Activated T-helper 2 cell treated with anti-CD3 and anti-CD28 coated beads, Interferon-gamma antibody, Interleukin-2, Interleukin-4, amounts not matched to agents 10 μg/mL and 5 μg/mL and 100 μg/mL, durations not matched to agents 14 hours and 24 hours and 36 hours (primary cell): Measurements from ENCODE around the gene YKT6. TPM values are rescaled to one million over a fixed set of nuclear protein-coding genes. Genes with fewer than 3 reads are reported as not detected.

Experiments used
- DNase-seq: peaks from one replicate; pipeline ENCODE4 v3.0.0; 2021; ENCODE audit warnings: low spot score
- H3K27ac Mint-ChIP-seq: one replicate; pipeline ENCODE4 v1.8.0; 2021; ENCODE audit warnings: mixed read lengths
- H3K27me3 Mint-ChIP-seq: one replicate; pipeline ENCODE4 v1.8.0; 2021; ENCODE audit warnings: low read depth, mixed read lengths
- H3K36me3 Mint-ChIP-seq: one replicate; pipeline ENCODE4 v1.8.0; 2021; ENCODE audit warnings: low read depth, mixed read lengths
- H3K4me1 Mint-ChIP-seq: one replicate; pipeline ENCODE4 v1.8.0; 2021; ENCODE audit warnings: low read depth, mixed read lengths
- H3K4me3 Mint-ChIP-seq: one replicate; pipeline ENCODE4 v1.8.0; 2021; ENCODE audit warnings: low read depth, mild to moderate bottlenecking, moderate library complexity, mixed read lengths
- H3K9me3 Mint-ChIP-seq: one replicate; pipeline ENCODE4 v1.8.0; 2021; ENCODE audit warnings: mixed read lengths
- intact Hi-C: fragments of 100-400 bp; cut with micrococcal nuclease; formaldehyde crosslinking; loops from one replicate; pipeline ENCODE4 v1.15.1; 2023
- total RNA-seq: library from RNA; stranded (reverse); gene quantifications from 2 replicates; pipeline ENCODE4 v1.2.3, GENCODE V29; 2022

Gene YKT6
- total RNA-seq, 1 donor from 2014 or later = 73.1 TPM

DNA sequence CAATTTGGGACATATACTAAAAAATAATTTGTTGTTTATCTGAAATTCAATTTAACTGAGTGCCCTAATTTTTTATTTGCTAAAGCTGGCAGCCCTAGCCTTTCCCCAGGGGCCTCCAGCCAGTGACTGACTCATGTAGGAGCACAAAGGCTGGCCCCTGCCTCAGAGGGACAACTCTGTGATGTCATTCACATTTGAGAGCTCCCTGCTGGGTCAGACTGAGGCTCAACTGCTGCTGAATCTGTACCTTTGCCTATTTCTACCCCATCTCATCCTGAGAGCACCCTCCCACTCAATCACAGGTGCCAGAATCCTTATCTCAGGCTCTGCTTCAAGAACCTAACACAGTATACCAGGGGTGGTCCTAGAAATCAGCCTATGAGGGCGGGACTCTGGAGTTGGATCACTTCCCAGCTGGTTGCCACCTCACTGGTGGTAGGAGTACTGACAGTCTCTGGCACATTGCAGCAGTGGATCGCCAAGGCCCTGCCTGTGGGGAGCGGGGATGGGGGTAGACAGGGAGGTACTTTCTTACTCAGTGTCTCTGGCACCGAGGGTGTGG is 23.1 kb upstream of the YKT6 start:
- no peaks in the 10 kb centered on the region for H3K9me3 Mint-ChIP-seq
- H3K36me3 Mint-ChIP-seq = no peaks in the 10 kb centered on the region
- intact Hi-C loops = no loop called here

DNA sequence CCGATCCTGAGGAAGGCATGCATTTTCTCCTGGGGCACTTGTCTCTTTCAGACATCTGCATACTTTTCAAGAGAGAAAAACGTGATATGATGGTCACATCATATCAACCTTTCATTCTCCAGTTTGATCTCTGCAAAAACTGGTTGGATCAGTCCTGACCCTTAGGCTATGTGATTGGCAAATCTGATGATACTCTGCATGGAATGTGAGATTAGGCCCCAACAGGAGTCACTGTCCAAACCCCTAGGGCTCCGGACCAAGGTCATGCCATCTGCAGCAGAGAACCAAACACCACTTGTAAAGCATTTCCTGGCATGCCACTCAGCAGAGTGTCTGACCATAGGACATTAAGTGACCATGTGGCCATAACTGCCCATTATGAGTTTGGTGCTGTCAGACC is 20.1 kb upstream of the YKT6 start:
- intact Hi-C loops = no loop called here
- Mint-ChIP-seq H3K36me3 (no peaks in the 10 kb centered on the region), H3K9me3 (no peaks in the 10 kb centered on the region), H3K27ac (no peak overlapping the region), H3K27me3 (peaks cover 3% of the 10 kb centered on the region), H3K4me1 (no peaks in the 10 kb centered on the region), H3K4me3 (no peak overlapping the region)
- DNase-seq = no peak

More for the DNA sequence above, 23.1 kb upstream of the YKT6 start:
- no peak overlapping the region for H3K4me3 Mint-ChIP-seq
- no peak for DNase-seq
- H3K27me3 Mint-ChIP-seq = peaks cover 17% of the 10 kb centered on the region
- H3K27ac Mint-ChIP-seq = no peak overlapping the region
- no peaks in the 10 kb centered on the region for H3K4me1 Mint-ChIP-seq

DNA sequence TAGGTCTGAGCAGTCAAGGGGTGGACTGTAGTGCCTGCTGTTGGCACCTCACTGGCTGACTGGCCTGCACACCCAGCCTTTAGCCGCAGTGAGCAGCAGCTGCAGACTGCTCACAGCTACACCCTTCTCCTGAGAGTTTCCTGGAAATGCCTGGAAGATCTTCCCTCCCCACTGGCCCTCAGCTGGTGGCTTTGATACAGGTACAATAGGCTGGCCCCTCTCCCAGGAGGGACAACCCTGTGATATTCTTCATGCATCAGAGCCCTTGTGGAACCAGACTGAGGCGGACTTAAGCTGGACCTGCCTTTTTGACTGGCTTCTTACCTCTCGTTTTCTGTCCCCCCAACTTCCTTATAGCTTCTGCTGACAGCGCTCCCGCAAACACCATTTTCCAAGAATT is 18.0 kb upstream of the YKT6 start:
- H3K27me3 Mint-ChIP-seq = peaks cover 3% of the 10 kb centered on the region
- H3K27ac Mint-ChIP-seq = no peak overlapping the region
- H3K36me3 Mint-ChIP-seq = no peaks in the 10 kb centered on the region
- no peak for DNase-seq
- no peaks in the 10 kb centered on the region for H3K9me3 Mint-ChIP-seq
- H3K4me3 Mint-ChIP-seq = no peak overlapping the region
- intact Hi-C loops = no loop called here
- H3K4me1 Mint-ChIP-seq = no peaks in the 10 kb centered on the region

DNA sequence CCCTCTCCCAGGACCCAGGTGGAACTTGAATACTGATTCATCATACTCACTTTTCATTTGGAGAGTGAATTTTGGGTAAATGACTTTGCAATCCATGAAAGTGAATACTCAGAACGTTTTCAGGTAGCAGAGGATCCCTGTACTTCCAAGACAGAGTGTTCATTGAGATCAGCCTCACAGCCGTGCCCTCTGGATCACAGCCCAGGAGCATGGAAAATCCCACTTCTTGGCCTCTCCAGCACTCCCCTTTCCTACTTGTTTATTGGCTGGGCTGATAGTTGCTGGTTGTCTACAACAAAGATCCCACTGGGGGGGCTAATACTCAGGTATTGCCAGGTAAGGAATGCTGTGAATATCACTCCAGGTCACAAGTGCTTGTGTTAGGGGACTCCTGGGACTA is 17.4 kb upstream of the YKT6 start:
- Mint-ChIP-seq H3K9me3 (no peaks in the 10 kb centered on the region), H3K4me1 (no peaks in the 10 kb centered on the region), H3K27me3 (peaks cover 3% of the 10 kb centered on the region), H3K27ac (no peak overlapping the region), H3K4me3 (no peak overlapping the region), H3K36me3 (no peaks in the 10 kb centered on the region)
- intact Hi-C loops = no loop called here
- no peak for DNase-seq

DNA sequence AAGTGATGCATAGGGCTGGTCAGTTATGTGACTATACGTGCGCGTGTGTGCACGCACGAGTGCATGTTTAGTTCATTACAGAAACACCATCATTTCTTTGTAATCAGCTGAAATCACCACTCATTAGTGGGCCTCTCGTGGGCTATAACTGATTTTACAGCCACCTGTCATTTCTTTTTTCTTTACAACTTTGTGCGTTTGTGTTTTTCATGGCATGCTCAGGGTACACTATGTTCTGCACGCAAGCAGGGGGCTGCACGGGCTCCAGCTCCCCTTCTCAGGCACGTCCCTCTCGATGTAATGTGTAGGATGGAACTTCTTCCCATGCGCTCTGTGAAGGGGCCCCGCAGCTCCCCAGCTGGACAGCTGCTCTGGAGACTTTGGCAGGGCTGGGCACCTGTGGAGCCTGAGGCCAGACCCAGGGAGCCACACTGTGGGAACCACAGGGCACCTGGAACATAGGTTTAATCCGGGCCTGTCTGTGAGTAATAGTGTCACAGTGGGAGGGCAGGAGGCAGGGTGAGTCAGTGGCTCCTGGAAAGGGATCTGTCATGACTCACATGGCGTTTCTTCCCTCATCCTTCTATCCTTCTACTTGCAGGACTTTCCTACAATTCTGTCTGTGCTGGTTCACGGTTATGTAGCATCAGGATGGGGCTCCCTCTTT is 16.4 kb upstream of the YKT6 start:
- no peak overlapping the region for H3K4me3 Mint-ChIP-seq
- intact Hi-C loops = no loop called here
- DNase-seq = no peak
- no peaks in the 10 kb centered on the region for H3K9me3 Mint-ChIP-seq
- H3K36me3 Mint-ChIP-seq = no peaks in the 10 kb centered on the region
- H3K27ac Mint-ChIP-seq = no peak overlapping the region
- H3K4me1 Mint-ChIP-seq = no peaks in the 10 kb centered on the region
- peaks cover 1% of the 10 kb centered on the region for H3K27me3 Mint-ChIP-seq

DNA sequence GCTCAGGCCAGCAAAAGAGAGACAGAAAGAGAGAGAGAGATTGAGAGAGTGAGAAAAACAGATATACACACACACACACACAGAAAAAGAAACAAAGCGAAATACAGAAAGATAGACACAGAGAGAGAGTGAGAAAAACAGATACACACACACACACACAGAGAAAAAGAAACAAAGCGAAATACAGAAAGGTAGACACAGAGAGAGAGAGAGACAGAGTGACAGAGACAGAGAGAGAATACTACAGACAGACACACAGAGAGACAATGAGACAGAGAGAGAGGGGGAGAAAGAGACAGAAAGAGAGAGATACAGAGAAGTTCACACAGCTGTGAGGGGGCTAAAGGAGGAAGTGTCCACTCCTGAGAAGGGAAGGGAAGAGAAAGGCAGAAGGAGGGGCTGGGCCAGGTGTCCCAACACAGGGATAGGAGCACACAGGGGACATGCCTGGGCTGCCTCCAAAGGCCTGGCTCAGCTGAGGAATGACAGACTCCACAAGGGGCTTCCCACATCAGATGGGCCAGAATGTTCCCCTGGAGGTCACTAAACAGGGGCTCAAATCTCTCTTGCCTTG is 15.8 kb upstream of the YKT6 start:
- no peak for DNase-seq
- intact Hi-C loops = no loop called here
- H3K27ac Mint-ChIP-seq = no peak overlapping the region

DNA sequence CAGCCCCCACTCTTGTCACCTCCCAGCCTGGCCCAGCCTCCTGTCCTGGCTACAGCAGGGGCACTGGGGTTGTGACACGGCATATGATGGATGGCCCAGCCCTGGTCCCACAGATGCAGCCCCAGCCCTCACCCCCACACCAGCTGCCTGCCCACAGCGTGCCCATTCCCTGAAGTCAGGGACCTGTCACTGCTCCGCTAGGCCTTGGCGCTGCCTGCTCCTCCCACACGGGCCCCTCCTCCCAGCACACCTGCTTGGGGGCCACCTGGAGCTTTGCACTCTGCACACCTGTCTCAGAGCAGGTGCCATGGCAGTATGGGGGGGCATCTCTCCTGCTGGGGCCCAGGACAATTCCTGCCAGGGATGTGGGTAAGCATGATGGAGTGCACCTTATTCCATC is 15.0 kb upstream of the YKT6 start:
- Mint-ChIP-seq H3K9me3 (no peaks in the 10 kb centered on the region), H3K36me3 (no peaks in the 10 kb centered on the region), H3K4me3 (no peak overlapping the region), H3K27me3 (no peaks in the 10 kb centered on the region), H3K27ac (no peak overlapping the region), H3K4me1 (no peaks in the 10 kb centered on the region)
- no peak for DNase-seq
- intact Hi-C loops = no loop called here

More for the DNA sequence above, 15.8 kb upstream of the YKT6 start:
- Mint-ChIP-seq H3K9me3 (no peaks in the 10 kb centered on the region), H3K36me3 (no peaks in the 10 kb centered on the region), H3K4me3 (no peak overlapping the region), H3K4me1 (no peaks in the 10 kb centered on the region), H3K27me3 (no peaks in the 10 kb centered on the region)

DNA sequence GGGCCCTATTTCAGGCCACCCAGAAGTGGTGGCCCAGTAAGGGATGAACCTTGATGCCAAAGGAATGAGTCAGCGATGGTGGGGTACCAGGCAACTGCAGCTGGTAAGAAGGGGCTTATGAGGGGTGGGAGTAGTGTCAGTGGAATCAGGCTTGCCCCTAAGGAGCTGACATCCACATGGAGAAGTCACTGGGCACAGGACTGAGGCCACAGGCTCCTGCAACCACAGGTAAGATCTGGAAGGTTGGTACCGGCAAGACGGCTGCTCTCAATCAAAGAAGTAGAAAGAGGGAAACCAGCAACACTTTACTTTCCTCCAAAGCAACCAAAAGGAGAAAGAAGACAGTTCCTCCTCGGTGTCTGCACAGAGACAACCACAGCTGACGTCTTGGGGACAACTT is 14.0 kb upstream of the YKT6 start:
- H3K27me3 Mint-ChIP-seq = peaks cover 5% of the 10 kb centered on the region
- intact Hi-C loops = no loop called here
- no peaks in the 10 kb centered on the region for H3K4me1 Mint-ChIP-seq
- no peaks in the 10 kb centered on the region for H3K9me3 Mint-ChIP-seq
- H3K36me3 Mint-ChIP-seq = no peaks in the 10 kb centered on the region
- no peak overlapping the region for H3K4me3 Mint-ChIP-seq
- H3K27ac Mint-ChIP-seq = no peak overlapping the region
- no peak for DNase-seq

DNA sequence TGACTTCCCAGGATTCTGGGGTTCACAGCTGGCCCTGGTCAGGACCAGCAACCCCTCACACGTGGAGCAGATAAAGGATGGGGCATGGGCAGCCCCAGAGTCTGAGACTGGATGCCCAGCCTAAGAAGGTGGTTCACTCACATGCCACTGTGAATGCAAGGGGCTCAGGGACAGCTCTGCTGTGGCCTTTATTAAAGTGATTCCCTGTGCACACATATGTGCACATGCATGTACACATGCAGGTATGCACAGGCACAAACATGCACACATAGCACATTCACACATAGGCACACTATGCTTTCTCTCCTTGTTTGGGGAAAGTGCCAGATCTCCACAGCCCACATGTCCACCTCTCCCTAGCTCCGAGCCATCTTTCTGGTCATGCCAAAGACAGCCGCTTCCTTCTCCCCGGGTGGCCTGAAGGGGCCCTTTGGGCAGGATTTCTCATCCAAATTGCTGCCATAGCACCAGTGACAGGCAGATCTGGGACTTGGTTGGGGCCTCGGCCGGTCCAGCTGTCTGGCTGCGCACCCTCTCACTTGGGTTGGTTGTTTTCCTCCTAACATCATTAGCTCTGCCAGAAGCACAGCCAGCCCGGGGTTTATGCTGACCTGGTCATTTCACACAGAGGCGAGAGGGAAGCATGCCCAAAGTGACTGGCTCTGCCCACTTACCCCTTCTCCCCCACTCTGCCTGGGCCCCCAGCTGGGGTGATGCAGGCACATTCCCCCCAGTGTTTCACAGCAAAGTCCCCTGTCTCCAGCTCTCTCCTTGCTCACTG is 13.0 kb upstream of the YKT6 start:
- intact Hi-C loops = no loop called here
- DNase-seq = no peak
- H3K9me3 Mint-ChIP-seq = no peaks in the 10 kb centered on the region

DNA sequence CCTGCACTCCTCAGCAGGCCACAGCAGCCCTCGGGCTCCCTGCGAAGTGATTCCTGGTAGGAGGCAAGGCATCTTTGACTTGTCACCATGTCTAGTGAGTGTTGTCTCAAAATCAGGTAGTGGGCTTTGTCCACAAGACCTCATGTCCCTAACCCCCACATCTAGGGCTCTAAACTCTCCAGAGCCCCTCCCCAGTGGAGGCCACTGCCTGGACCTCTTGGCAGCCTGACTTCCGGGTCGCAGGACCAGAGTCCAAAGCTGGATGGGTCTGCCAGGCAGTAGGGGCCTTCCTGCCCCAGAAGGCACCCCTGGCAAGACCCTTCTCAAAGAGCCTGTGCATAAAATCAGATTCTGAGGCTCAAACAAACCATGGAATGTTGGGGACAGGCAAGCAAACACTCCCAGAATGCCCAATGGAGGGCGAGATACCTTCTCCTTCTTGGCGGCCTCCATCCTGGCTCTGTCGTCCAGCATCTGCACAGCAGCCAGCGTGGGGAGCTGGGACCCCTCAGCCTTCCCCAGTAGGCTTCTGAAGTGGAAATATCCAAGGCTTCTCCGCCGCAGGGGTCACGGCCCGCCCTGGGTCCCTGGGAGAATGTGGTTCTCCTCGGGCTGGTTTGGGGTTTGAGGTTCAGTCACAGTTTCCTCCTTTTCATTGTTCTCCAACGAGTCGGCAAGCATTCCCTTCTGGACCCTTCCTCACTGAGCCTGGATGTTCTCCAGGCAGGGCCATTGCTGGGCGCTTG is 12.1 kb upstream of the YKT6 start:
- Mint-ChIP-seq H3K9me3 (no peaks in the 10 kb centered on the region), H3K4me1 (peaks cover under 1% of the 10 kb centered on the region), H3K27ac (no peak overlapping the region)

More for the DNA sequence above, 13.0 kb upstream of the YKT6 start:
- Mint-ChIP-seq H3K4me1 (no peaks in the 10 kb centered on the region), H3K4me3 (no peak overlapping the region), H3K27ac (no peak overlapping the region), H3K36me3 (no peaks in the 10 kb centered on the region), H3K27me3 (peaks cover 7% of the 10 kb centered on the region)

DNA sequence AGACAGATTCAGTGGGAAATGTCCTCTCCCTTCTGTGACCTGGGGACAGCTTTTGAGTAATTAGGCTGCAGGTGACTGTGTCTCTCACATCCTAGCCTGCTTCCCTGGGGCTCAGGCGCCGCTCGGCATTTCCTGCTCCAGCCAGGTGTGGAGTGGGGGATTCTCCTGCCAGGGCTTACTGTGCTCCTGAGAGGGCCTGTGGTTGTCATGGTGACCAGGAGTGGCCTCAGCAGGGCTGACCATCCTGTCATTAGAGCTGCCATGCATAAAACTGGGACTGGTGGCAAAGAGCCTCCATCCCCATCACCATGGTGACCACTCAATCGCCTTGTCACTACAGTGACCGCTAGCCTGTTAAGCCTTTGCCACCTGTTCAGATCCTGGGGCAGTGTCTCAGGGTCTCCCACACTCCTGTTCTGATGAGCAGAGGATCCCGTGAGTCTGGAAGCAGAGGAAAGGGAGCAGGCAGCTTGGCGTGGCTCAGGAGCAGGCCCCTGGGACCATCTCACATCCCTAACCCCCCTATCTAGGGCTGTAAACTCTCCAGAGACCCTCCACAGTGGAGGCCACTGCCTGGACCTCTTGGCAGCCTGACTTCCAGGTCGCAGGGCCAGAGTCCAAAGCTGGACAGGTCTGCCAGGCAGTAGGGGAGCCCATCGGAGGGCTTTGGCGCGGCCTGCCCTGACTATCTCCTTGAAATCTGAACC is 11.3 kb upstream of the YKT6 start, which contains the start of gene GCK:
TSS of gene GCK (minus strand) at position 154 of the 707 bp plus-strand sequence. CDS start 486 bp downstream, outside the sequence.
- H3K27ac Mint-ChIP-seq = no peak within 1 kb of the TSS
- no peaks in the 10 kb centered on the region for H3K36me3 Mint-ChIP-seq
- no peak for DNase-seq
- peaks cover 7% of the 10 kb centered on the region for H3K27me3 Mint-ChIP-seq
- intact Hi-C loops = no loop called here
- no peaks in the 10 kb centered on the region for H3K9me3 Mint-ChIP-seq
- H3K4me1 Mint-ChIP-seq = peaks cover 6% of the 10 kb centered on the region
- H3K4me3 Mint-ChIP-seq = no peak within 1 kb of the TSS

More for the DNA sequence above, 12.1 kb upstream of the YKT6 start:
- Mint-ChIP-seq H3K27me3 (peaks cover 7% of the 10 kb centered on the region), H3K4me3 (no peak overlapping the region), H3K36me3 (no peaks in the 10 kb centered on the region)
- intact Hi-C loops = no loop called here
- no peak for DNase-seq
